Naive B cell (primary cell): ENCODE data around the gene ELF2. TPM values are rescaled to one million over a fixed set of nuclear protein-coding genes. Genes with fewer than 3 reads are reported as not detected.
A peak's percentile ranks its signal among the peaks of the same experiment; 100 is the strongest.
"Not testable (repeated sequence)": the region's sequence is repeated elsewhere in the genome, so short reads cannot be mapped to it uniquely, and the experiment has no call there.

Source experiments
- ATAC-seq, 2 donors: fragments of 150-1000 bp; cut with Tn5 transposase; 2 replicates each; pipeline ENCODE4 v1.10.0; 2021; ENCODE audit warnings: low read depth in 2 of 2, mild to moderate bottlenecking in 2 of 2, moderate library complexity in 2 of 2
- DNase-seq: peaks from one replicate; pipeline ENCODE4 v3.0.0; 2022
- H3K27ac Mint-ChIP-seq, 6 donors: one replicate each; pipeline ENCODE4 v1.8.0; 2020 to 2022; ENCODE audit warnings: mild to moderate bottlenecking in 6 of 6, mixed read lengths in 6 of 6, moderate library complexity in 5 of 6, inconsistent platforms in 2 of 6
- H3K27me3 Mint-ChIP-seq, 3 donors: one replicate each; pipeline ENCODE4 v1.8.0; 2021 to 2022; ENCODE audit warnings: mixed read lengths in 3 of 3, mild to moderate bottlenecking in 1 of 3
- H3K36me3 Mint-ChIP-seq, 2 donors: one replicate each; pipeline ENCODE4 v1.8.0; 2020 to 2022; ENCODE audit warnings: mixed read lengths in 2 of 2, inconsistent platforms in 1 of 2, mild to moderate bottlenecking in 1 of 2
- H3K4me1 Mint-ChIP-seq, 3 donors: one replicate each; pipeline ENCODE4 v1.8.0; 2020 to 2022; ENCODE audit warnings: mixed read lengths in 3 of 3, inconsistent platforms in 1 of 3, mild to moderate bottlenecking in 1 of 3, moderate library complexity in 1 of 3
- H3K4me3 Mint-ChIP-seq, 8 donors: one replicate each; pipeline ENCODE4 v1.8.0; 2020 to 2022; ENCODE audit warnings: mild to moderate bottlenecking in 8 of 8, mixed read lengths in 8 of 8, moderate library complexity in 8 of 8, inconsistent platforms in 2 of 8
- H3K9me3 Mint-ChIP-seq, 7 donors: one replicate each; pipeline ENCODE4 v1.8.0; 2020 to 2022; ENCODE audit warnings: mixed read lengths in 7 of 7, mild to moderate bottlenecking in 5 of 7, inconsistent platforms in 2 of 7, moderate library complexity in 1 of 7
- polyA plus RNA-seq, 6 donors: library from polyadenylated mRNA; unstranded; fragments of 300-500 nt; fragmentation: Illumina TruSeq; gene quantifications; one replicate each; pipeline ENCODE4 v1.2.3, GENCODE V29; 2021; ENCODE audit warnings: low read depth in 6 of 6

ELF2 gene
- polyA plus RNA-seq, 6 donors from 2014 or later = 40.5 to 56.7 (median 45.9) TPM

- peak overlapping the region; percentile 87 to 96 (median 94) for H3K4me3 Mint-ChIP-seq
- DNase-seq = peak; percentile 27
Observed at GRCh38 chr4:139175646-139176301, 1.2 kb downstream of the ELF2 start.

GRCh38 chr4:139171876-139172691 lies 4.9 kb downstream of the ELF2 start:
- no peak for ATAC-seq
- Mint-ChIP-seq H3K9me3 (no peaks in the 10 kb centered on the region), H3K36me3 (no peaks in the 10 kb centered on the region), H3K27me3 (no peaks in the 10 kb centered on the region), H3K4me1 (peaks cover 19 to 21% (median 20%) of the 10 kb centered on the region in 3 donors), H3K4me3 (no peak overlapping the region), H3K27ac (no peak overlapping the region)
- DNase-seq = no peak

More at GRCh38 chr4:139175646-139176301, 1.2 kb downstream of the ELF2 start:
- Mint-ChIP-seq H3K4me1 (peaks cover 6 to 24% (median 10%) of the 10 kb centered on the region in 3 donors), H3K27me3 (no peaks in the 10 kb centered on the region), H3K36me3 (no peaks in the 10 kb centered on the region), H3K27ac (peak overlapping the region; percentile 92 to 100 (median 96)), H3K9me3 (no peaks in the 10 kb centered on the region)
- ATAC-seq = no peak

- H3K9me3 Mint-ChIP-seq = no peaks in the 10 kb centered on the region
- no peaks in the 10 kb centered on the region for H3K27me3 Mint-ChIP-seq
- no peaks in the 10 kb centered on the region for H3K36me3 Mint-ChIP-seq
- ATAC-seq (no peak), DNase-seq (no peak)
- peaks cover 16 to 19% (median 19%) of the 10 kb centered on the region in 3 donors for H3K4me1 Mint-ChIP-seq
- H3K4me3 Mint-ChIP-seq = no peak overlapping the region
- peak overlapping the region in 1 of 6 donors; percentile 59 for H3K27ac Mint-ChIP-seq
Observed at GRCh38 chr4:139170932-139171331, 6.1 kb downstream of the ELF2 start.

DNA sequence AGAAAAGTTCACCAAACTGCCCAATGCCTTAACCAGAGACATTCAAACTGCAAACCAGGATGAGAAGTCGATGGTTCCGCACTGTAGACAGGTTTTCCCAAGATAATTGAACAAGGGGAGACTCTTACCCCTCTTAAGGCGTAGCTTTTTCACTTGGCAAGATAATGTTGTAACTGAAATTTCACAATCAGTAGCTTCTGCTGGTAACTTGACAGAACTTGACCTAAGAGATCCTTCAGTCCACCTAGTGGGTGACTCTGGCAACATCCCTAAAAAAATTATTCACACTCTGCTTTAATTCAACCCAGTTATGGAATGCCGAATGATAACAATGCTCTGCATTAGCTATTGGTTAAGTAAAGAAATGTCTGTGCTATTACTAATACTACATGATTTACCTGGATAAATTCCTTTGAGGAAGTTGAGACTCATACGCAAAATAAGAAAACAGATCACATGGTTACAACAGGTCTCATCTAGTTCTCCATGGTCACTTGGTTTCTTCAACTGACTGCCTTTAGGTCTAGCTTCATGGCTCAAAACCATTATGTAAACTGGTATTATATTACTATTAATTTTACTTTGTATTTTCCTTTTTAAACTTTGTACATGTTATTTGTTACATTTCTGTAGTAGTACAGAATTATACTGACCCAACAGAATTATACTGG lies 9.1 kb downstream of the ELF2 start:
- no peaks in the 10 kb centered on the region for H3K9me3 Mint-ChIP-seq
- H3K27me3 Mint-ChIP-seq = no peaks in the 10 kb centered on the region
- H3K4me3 Mint-ChIP-seq = no peak overlapping the region
- ATAC-seq (peak; percentile 56), DNase-seq (no peak)
- H3K36me3 Mint-ChIP-seq = no peaks in the 10 kb centered on the region
- peaks cover 17 to 27% (median 21%) of the 10 kb centered on the region in 3 donors for H3K4me1 Mint-ChIP-seq
- peak overlapping the region in 1 of 6 donors; percentile 58 for H3K27ac Mint-ChIP-seq

- peak overlapping the region in 3 of 6 donors; percentile 10 to 22 (median 10) for H3K27ac Mint-ChIP-seq
- ATAC-seq = no peak
- H3K9me3 Mint-ChIP-seq = no peaks in the 10 kb centered on the region
- no peak for DNase-seq
- H3K4me1 Mint-ChIP-seq = peaks cover 17 to 25% (median 21%) of the 10 kb centered on the region in 3 donors
- no peaks in the 10 kb centered on the region for H3K27me3 Mint-ChIP-seq
- H3K36me3 Mint-ChIP-seq = no peaks in the 10 kb centered on the region
- H3K4me3 Mint-ChIP-seq = no peak overlapping the region
Observed at GRCh38 chr4:139164731-139165130, 12.3 kb downstream of the ELF2 start.

DNA sequence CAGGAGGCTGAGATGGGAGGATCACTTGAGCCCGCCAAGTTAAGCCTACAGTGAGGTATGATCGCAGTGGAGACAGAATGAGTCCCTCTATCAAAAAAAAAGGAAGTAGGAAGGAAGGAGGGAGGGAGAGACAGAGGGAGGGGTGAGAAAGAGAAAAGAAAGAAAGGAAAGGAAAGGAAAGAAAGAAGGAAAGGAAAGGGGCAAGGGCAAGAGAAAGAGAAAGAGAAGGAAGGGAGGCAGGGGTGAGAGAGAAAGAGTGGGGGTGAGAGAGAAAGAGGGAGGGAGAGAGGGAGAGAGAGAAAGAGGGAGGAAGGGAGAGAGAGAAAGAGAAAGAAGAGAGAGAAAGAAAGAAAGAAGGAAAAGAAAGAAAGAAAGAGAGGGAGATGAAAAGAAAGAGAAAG lies 13.2 kb downstream of the ELF2 start:
- DNase-seq = no peak
- Mint-ChIP-seq H3K27ac (peak overlapping the region in 3 of 6 donors; percentile 30 to 73 (median 61)), H3K9me3 (no peaks in the 10 kb centered on the region), H3K4me3 (no peak overlapping the region), H3K36me3 (no peaks in the 10 kb centered on the region), H3K27me3 (no peaks in the 10 kb centered on the region), H3K4me1 (peaks cover 17 to 27% (median 27%) of the 10 kb centered on the region in 3 donors)
- ATAC-seq = no peak

DNA sequence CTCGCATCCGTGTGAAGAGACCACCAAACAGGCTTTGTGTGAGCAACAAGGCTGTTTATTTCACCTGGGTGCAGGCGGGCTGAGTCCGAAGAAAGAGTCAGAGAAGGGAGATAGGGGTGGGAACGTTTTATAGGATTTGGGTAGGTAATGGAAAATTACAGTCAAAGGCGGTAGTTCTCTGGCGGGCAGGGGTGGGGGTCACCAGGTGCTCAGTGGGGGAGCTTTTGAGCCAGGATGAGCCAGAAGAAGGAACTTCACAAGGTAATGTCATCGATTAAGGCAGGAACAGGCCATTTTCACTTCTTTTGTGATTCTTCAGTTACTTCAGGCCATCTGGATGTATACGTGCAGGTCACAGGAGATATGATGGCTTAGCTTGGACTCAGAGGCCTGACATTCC lies 19.0 kb downstream of the ELF2 start:
- not testable (repeated sequence) for H3K9me3 Mint-ChIP-seq, H3K36me3 Mint-ChIP-seq, H3K27ac Mint-ChIP-seq, H3K4me3 Mint-ChIP-seq, ATAC-seq, H3K27me3 Mint-ChIP-seq, DNase-seq
- H3K4me1 Mint-ChIP-seq = peaks cover 3 to 14% (median 8%) of the 10 kb centered on the region in 3 donors

DNA sequence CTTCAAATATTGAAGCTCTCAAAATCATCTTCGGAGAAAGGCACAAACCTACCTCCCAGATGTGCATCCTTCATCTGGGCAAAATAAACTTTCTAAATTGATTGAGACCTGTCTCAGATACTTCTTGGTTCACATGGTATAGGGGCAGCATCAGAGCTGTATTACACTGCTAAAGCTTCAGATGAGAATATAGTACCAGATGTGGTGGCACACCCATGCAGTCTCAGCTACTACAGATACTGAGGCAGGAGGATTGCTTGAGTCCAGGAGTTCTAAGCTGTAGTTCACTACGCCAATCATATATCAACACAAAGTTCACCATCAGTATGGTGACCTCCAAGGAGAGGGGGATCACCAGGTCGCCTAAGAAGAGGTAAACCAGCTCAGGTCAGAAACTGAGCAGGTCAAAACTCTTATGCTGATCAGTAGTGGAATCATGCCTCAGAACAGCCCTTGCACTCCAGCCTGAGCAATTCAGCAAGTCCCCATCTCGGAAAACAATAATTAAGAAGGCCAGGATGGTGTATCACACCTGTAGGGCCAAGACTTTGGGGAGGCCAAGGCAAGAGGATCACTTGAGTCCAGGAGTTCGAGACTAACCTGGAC lies 22.0 kb downstream of the ELF2 start:
- Mint-ChIP-seq H3K36me3 (no peaks in the 10 kb centered on the region), H3K4me1 (peaks cover 3 to 14% (median 8%) of the 10 kb centered on the region in 3 donors), H3K4me3 (no peak overlapping the region), H3K9me3 (no peaks in the 10 kb centered on the region), H3K27ac (peak overlapping the region in 2 of 6 donors; percentile 7 to 19), H3K27me3 (no peaks in the 10 kb centered on the region)
- ATAC-seq = no peak
- no peak for DNase-seq

DNA sequence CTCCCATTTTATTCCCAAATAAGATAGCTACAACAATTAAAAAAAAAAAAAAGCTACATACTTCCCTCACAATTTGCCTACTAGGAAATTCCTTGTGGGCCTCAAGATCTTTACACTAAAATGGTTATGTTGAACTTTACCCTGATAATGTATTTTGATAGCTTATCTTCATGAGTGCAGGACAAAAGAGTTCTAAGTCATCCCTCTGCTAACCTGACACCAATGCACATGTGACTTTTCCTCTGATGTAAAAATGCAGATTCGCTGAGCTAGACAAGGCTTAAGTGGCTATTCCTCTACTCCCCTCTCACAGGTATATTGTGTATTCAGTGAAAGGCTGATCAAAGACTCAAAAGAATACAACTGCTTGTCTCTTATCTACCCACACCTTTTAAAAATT lies 22.5 kb downstream of the ELF2 start:
- no peaks in the 10 kb centered on the region for H3K36me3 Mint-ChIP-seq
- peak overlapping the region in 2 of 6 donors; percentile 7 to 19 for H3K27ac Mint-ChIP-seq
- no peaks in the 10 kb centered on the region for H3K9me3 Mint-ChIP-seq
- no peak overlapping the region for H3K4me3 Mint-ChIP-seq
- ATAC-seq = no peak
- no peaks in the 10 kb centered on the region for H3K27me3 Mint-ChIP-seq
- no peak for DNase-seq
- H3K4me1 Mint-ChIP-seq = peaks cover 3 to 14% (median 8%) of the 10 kb centered on the region in 3 donors

DNA sequence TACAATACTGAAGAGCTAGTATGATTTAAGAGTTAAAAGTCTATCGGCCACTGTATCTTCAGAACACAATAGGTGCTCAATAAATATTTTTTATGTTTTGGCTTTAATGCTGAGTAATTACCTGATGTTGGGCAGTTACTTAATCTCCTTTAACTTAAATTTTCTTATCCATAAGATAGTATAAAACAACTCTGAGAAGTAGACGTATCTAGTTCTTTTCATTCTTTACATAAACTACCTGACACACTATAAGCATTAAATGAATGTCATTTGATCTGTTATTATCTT lies 22.9 kb downstream of the ELF2 start:
- no peak for DNase-seq
- ATAC-seq = no peak
- Mint-ChIP-seq H3K27ac (peak overlapping the region in 3 of 6 donors; percentile 32 to 56 (median 54)), H3K9me3 (no peaks in the 10 kb centered on the region), H3K4me1 (peaks cover 3 to 9% (median 5%) of the 10 kb centered on the region in 3 donors), H3K36me3 (no peaks in the 10 kb centered on the region), H3K27me3 (no peaks in the 10 kb centered on the region), H3K4me3 (no peak overlapping the region)

DNA sequence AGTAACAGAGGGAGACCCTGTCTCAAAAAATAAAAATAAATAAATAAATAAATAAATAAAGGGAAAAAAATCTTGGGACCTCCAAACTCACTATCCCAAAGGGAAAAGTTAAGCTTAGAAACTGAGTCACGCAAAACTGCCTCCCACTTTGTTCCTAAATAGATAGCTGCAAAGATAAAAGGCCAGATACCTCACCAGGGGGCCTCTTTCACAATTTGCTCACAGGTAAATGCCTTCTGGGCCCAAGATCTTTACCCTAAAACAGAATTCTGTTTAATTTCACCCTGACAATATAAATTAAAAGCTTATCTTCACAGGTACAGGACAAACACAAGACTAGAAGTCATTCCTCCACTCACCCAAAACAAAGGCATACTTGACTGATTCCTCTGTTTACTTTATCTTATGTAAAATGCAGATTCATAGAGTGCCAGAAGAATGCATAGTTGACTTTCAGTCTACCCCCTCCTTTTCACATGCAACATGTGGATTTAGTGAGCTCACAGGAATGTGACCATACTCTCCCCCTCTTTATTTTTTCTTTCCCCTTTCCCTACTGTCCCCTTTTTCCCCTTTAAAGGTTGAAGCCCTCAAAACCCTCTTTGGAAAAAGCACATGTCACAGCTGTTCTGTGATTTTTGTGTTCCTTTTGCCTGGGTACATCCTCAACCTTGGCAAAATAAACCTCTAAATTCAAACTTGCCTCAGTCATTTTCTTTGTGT lies 23.4 kb downstream of the ELF2 start:
- no peak for DNase-seq

GRCh38 chr4:139152249-139152648 lies 24.8 kb downstream of the ELF2 start:
- H3K9me3 Mint-ChIP-seq = peaks cover 0 to under 1% (median 0%) of the 10 kb centered on the region in 7 donors

More for the DNA sequence above, 23.4 kb downstream of the ELF2 start:
- peaks cover 3 to 7% (median 4%) of the 10 kb centered on the region in 3 donors for H3K4me1 Mint-ChIP-seq
- H3K36me3 Mint-ChIP-seq = no peaks in the 10 kb centered on the region
- no peaks in the 10 kb centered on the region for H3K9me3 Mint-ChIP-seq
- peak overlapping the region in 2 of 6 donors; percentile 54 to 64 for H3K27ac Mint-ChIP-seq
- ATAC-seq = no peak
- H3K27me3 Mint-ChIP-seq = no peaks in the 10 kb centered on the region
- no peak overlapping the region for H3K4me3 Mint-ChIP-seq

More at GRCh38 chr4:139152249-139152648, 24.8 kb downstream of the ELF2 start:
- H3K27me3 Mint-ChIP-seq = no peaks in the 10 kb centered on the region
- H3K4me1 Mint-ChIP-seq = peaks cover 3 to 7% (median 4%) of the 10 kb centered on the region in 3 donors
- ATAC-seq (no peak), DNase-seq (no peak)
- no peak overlapping the region for H3K27ac Mint-ChIP-seq
- H3K4me3 Mint-ChIP-seq = no peak overlapping the region
- no peaks in the 10 kb centered on the region for H3K36me3 Mint-ChIP-seq
